ENCODE measurements around the gene GSTM4. TPM values are rescaled to one million over a fixed set of nuclear protein-coding genes. Genes with fewer than 3 reads are reported as not detected.

Gene GSTM4
- total RNA-seq, 4 donors from 2014 or later, result 64.9 to 104 (median 94.8) TPM

- no peak overlapping the region for H3K4me3 ChIP-seq
- H3K4me1 ChIP-seq, result peaks cover 7 to 14% (median 10%) of the 10 kb centered on the region in 4 donors
- DNase-seq, result no peak
- H3K36me3 ChIP-seq, result no peaks in the 10 kb centered on the region
- intact Hi-C loops (cut with DNase I; ENCODE audit: low total_unique reads) (loop anchor here (10.0 kb wide), 1 partner anchor 327 kb away; the partner anchor contains the start of gene AHCYL1), in situ Hi-C loops (cut with MboI; ENCODE audit: low pct_ligation_motif_present in 1 of 4, low pct_unique_long_range_greater_than_20kb in 1 of 4, low sequenced_read_pairs in 3 of 4) (loop anchor here in 3 of 4 donors (10.0 to 25.0 kb wide), 3 partner anchors 117 to 330 kb away; partner anchors contain the start of gene AHCYL1 (in 3 of the 3))
- H3K27ac ChIP-seq, result peak overlapping the region in 2 of 4 donors; percentile 85 to 87
- TF ChIP-seq CTCF (IDR thresholded peaks at IDR 0.05), result no peak
- no peak for TF ChIP-seq POLR2AphosphoS5 (IDR thresholded peaks at IDR 0.05)
- TF ChIP-seq EP300 (IDR thresholded peaks at IDR 0.05; ENCODE audit: low read depth), result no peak
- TF ChIP-seq POLR2A (IDR thresholded peaks at IDR 0.05), result no peak
- no peaks in the 10 kb centered on the region for H3K27me3 ChIP-seq
- 90% methylated on average over 4 of the region's 4 CpGs; no CpG with 5 or more reads in 1 of the 2 donors for WGBS, 2 donors (ENCODE audit: low coverage in 1 of 2)
- H3K9me3 ChIP-seq, result no peaks in the 10 kb centered on the region
Measured at GRCh38 chr1:109657395-109657794, 1.5 kb downstream of the GSTM4 start.

- Histone ChIP-seq H3K36me3 (no peaks in the 10 kb centered on the region), H3K4me1 (peaks cover 7 to 14% (median 10%) of the 10 kb centered on the region in 4 donors), H3K4me3 (no peak overlapping the region), H3K27me3 (no peaks in the 10 kb centered on the region), H3K27ac (no peak overlapping the region), H3K9me3 (no peaks in the 10 kb centered on the region)
- in situ Hi-C loops (cut with MboI; ENCODE audit: low pct_ligation_motif_present in 1 of 4, low pct_unique_long_range_greater_than_20kb in 1 of 4, low sequenced_read_pairs in 3 of 4), result loop anchor here in 3 of 4 donors (10.0 to 25.0 kb wide), 3 partner anchors 117 to 329 kb away; partner anchors contain the start of gene AHCYL1 (in 3 of the 3)
- DNase-seq, result no peak
- TF ChIP-seq POLR2A (IDR thresholded peaks at IDR 0.05) (no peak), EP300 (IDR thresholded peaks at IDR 0.05; ENCODE audit: low read depth) (no peak), POLR2AphosphoS5 (IDR thresholded peaks at IDR 0.05) (no peak), CTCF (IDR thresholded peaks at IDR 0.05) (no peak)
- WGBS, 2 donors (ENCODE audit: low coverage in 1 of 2), result 63 to 78% methylated on average over 5 to 7 of the region's 7 CpGs
- intact Hi-C loops (cut with DNase I; ENCODE audit: low total_unique reads), result loop anchor here (10.0 kb wide), 1 partner anchor 327 kb away; the partner anchor contains the start of gene AHCYL1
Measured at GRCh38 chr1:109657970-109658369, 2.1 kb downstream of the GSTM4 start.

GRCh38 chr1:109658533-109659042 is 2.7 kb downstream of the GSTM4 start:
- no peaks in the 10 kb centered on the region for H3K27me3 ChIP-seq
- TF ChIP-seq CTCF (IDR thresholded peaks at IDR 0.05), result no peak
- TF ChIP-seq EP300 (IDR thresholded peaks at IDR 0.05; ENCODE audit: low read depth), result no peak
- no peak for TF ChIP-seq POLR2A (IDR thresholded peaks at IDR 0.05)
- no peak for TF ChIP-seq POLR2AphosphoS5 (IDR thresholded peaks at IDR 0.05)
- in situ Hi-C loops (cut with MboI; ENCODE audit: low pct_ligation_motif_present in 1 of 4, low pct_unique_long_range_greater_than_20kb in 1 of 4, low sequenced_read_pairs in 3 of 4), result loop anchor here in 3 of 4 donors (10.0 to 25.0 kb wide), 3 partner anchors 116 to 329 kb away; partner anchors contain the start of gene AHCYL1 (in 3 of the 3)
- H3K9me3 ChIP-seq, result no peaks in the 10 kb centered on the region
- peaks cover 7 to 14% (median 10%) of the 10 kb centered on the region in 4 donors for H3K4me1 ChIP-seq
- WGBS, 2 donors (ENCODE audit: low coverage in 1 of 2), result 40 to 52% methylated on average over 1 to 3 of the region's 3 CpGs
- intact Hi-C loops (cut with DNase I; ENCODE audit: low total_unique reads), result loop anchor here (10.0 kb wide), 1 partner anchor 326 kb away; the partner anchor contains the start of gene AHCYL1
- no peak overlapping the region for H3K27ac ChIP-seq
- no peak overlapping the region for H3K4me3 ChIP-seq
- H3K36me3 ChIP-seq, result no peaks in the 10 kb centered on the region
- DNase-seq, result no peak

- H3K9me3 ChIP-seq, result no peaks in the 10 kb centered on the region
- TF ChIP-seq CTCF (IDR thresholded peaks at IDR 0.05), result no peak
- TF ChIP-seq EP300 (IDR thresholded peaks at IDR 0.05; ENCODE audit: low read depth), result no peak
- TF ChIP-seq POLR2A (IDR thresholded peaks at IDR 0.05), result no peak
- no peak for TF ChIP-seq POLR2AphosphoS5 (IDR thresholded peaks at IDR 0.05)
- no peak overlapping the region for H3K4me3 ChIP-seq
- H3K27ac ChIP-seq, result no peak overlapping the region
- no peak for DNase-seq
- no peaks in the 10 kb centered on the region for H3K27me3 ChIP-seq
- 45 to 74% methylated on average over 2 of the region's 2 CpGs for WGBS, 2 donors (ENCODE audit: low coverage in 1 of 2)
- in situ Hi-C loops (cut with MboI; ENCODE audit: low pct_ligation_motif_present in 1 of 4, low pct_unique_long_range_greater_than_20kb in 1 of 4, low sequenced_read_pairs in 3 of 4) (loop anchor here in 3 of 4 donors (10.0 to 25.0 kb wide), 3 partner anchors 116 to 328 kb away; partner anchors contain the start of gene AHCYL1 (in 3 of the 3)), intact Hi-C loops (cut with DNase I; ENCODE audit: low total_unique reads) (loop anchor here (10.0 kb wide), 1 partner anchor 326 kb away; the partner anchor contains the start of gene AHCYL1)
- peaks cover 7 to 14% (median 10%) of the 10 kb centered on the region in 4 donors for H3K4me1 ChIP-seq
- no peaks in the 10 kb centered on the region for H3K36me3 ChIP-seq
Measured at GRCh38 chr1:109659145-109659544, 3.2 kb downstream of the GSTM4 start.
